Measurements from ENCODE around the gene JPH2.

DNA sequence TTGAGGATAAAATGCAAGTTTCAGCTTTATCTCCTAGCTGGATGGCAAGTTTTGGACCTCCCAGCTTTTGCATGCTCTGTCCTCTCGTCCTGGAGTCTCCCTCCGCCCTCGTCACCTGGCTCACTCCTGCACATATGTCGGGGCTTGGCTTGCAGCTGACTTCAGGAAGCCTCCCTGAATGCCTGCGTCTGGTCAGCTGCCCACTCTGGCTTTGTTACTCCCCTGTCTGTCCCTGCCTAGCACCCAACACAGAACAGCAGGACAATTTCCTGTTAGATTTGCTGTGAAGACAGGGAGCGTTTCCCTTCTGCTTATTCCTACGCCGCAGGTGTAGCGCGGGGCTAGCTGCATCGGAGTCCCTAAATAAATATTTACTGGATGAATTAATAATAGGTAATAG lies 5.4 kb downstream of the JPH2 start:
- TF ChIP-seq CTCF (IDR thresholded peaks at IDR 0.05; ENCODE audit: low read depth, low read length) (no peak), EZH2phosphoT487 (IDR thresholded peaks at IDR 0.05; ENCODE audit: low read depth) (no peak)

All from OCI-LY3 (cell line).